ENCODE data around the gene ITSN2. TPM values are rescaled to one million over a fixed set of nuclear protein-coding genes. Genes with fewer than 3 reads are reported as not detected.

Gene ITSN2
- total and polyA plus RNA-seq, 5 experiments from 2014 or later = 45.9 to 156 (median 57.8) TPM

Other genes starting within 250 kb of the ITSN2 start
- not detected for gene PFN4, start 237.2 kb downstream of the ITSN2 start, total RNA-seq
- gene PFN4, start 237.2 kb downstream of the ITSN2 start, polyA plus RNA-seq = not detected
- 10 to 100 TPM; 25.1 to 28.5 TPM for gene FAM228B, start 237.1 kb downstream of the ITSN2 start, total RNA-seq
- gene FAM228B, start 237.1 kb downstream of the ITSN2 start, polyA plus RNA-seq = 1 to 10 TPM; 6.5 to 8.7 (median 7.5) TPM
- 1 to 10 TPM in 1 of 2 experiments, under 1 TPM in 1; 0.26 to 1.2 TPM for gene FAM228A, start 185.5 kb downstream of the ITSN2 start, total RNA-seq
- under 1 TPM in 1 of 3 donors, not detected in 2; 0.14 TPM for gene FAM228A, start 185.5 kb downstream of the ITSN2 start, polyA plus RNA-seq
- gene NCOA1, start 130.7 kb upstream of the ITSN2 start, total RNA-seq = 10 to 100 TPM; 41.3 to 44.8 TPM
- 10 to 100 TPM; 13.0 to 27.2 (median 23.7) TPM for gene NCOA1, start 130.7 kb upstream of the ITSN2 start, polyA plus RNA-seq

Data from naive thymus-derived CD8-positive, alpha-beta T cell (primary cell).